T-cell (primary cell): ENCODE results near the gene ARHGEF25. TPM values are rescaled to one million over a fixed set of nuclear protein-coding genes. Genes with fewer than 3 reads are reported as not detected.

Experiments
- ATAC-seq, 4 experiments: fragments of 200-7000 bp in 3 of 4; fragments of 150-1000 bp in 1 of 4; cut with Tn5 transposase; replicated peaks in 1 of 4; 1 replicate in 3 of 4; 2 replicates in 1 of 4; pipeline ENCODE4 v1.10.0; 2021; ENCODE audit warnings: moderate library complexity in 3 of 4, mild to moderate bottlenecking in 2 of 4, moderate number of reproducible peaks in 1 of 4
- CTCF ChIA-PET, 2 donors: fragments of 300-600 bp; sonication (Branson Sonifier 250); formaldehyde crosslinking; loops; one replicate each; lab custom pipeline; 2022; ENCODE audit warnings: antibody characterized with exemption in 2 of 2; lab: Charles Lee
- POLR2A ChIA-PET, 2 donors: fragments of 300-600 bp; sonication (Branson Sonifier 250); formaldehyde crosslinking; loops; one replicate each; lab custom pipeline; 2022; ENCODE audit warnings: antibody characterized with exemption in 2 of 2; lab: Charles Lee
- DNase-seq, 35 experiments: peaks; one replicate each; pipeline versions ENCODE4 v3.0.0 to v3.0.0-alpha.2; 2013 to 2023
- H3K27ac ChIP-seq: one replicate; pipeline ENCODE4 v1.5.1; 2013; ENCODE audit warnings: low read length
- H3K27me3 ChIP-seq, 2 experiments: replicated peaks in 1 of 2; 1 replicate in 1 of 2; 2 replicates in 1 of 2; pipeline versions ENCODE4 v1.6.1 to v1.7.0; 2013; ENCODE audit warnings: low read length in 1 of 2, mixed read lengths in 1 of 2; ENCODE audit not compliant: control insufficient read depth in 2 of 2, insufficient read depth in 2 of 2; ENCODE audit errors: extremely low read depth in 1 of 2
- H3K36me3 ChIP-seq, 2 donors: 1 replicate in 1 of 2; 2 replicates in 1 of 2; pipeline versions ENCODE4 v1.6.1 to v1.7.0; 2013; ENCODE audit warnings: low read length in 1 of 2; ENCODE audit not compliant: control insufficient read depth in 2 of 2, insufficient read depth in 1 of 2; ENCODE audit errors: extremely low read depth in 1 of 2
- H3K4me1 ChIP-seq, 2 experiments: 1 replicate in 1 of 2; 2 replicates in 1 of 2; pipeline versions ENCODE4 v1.6.1 to v1.7.0; 2013; ENCODE audit warnings: low read length in 2 of 2, mixed read lengths in 1 of 2; ENCODE audit not compliant: insufficient read depth in 2 of 2, control insufficient read depth in 1 of 2; ENCODE audit errors: extremely low read depth in 1 of 2
- H3K4me3 ChIP-seq, 2 donors: 1 replicate in 1 of 2; 2 replicates in 1 of 2; pipeline versions ENCODE4 v1.5.1 to v1.7.0; 2013; ENCODE audit warnings: mild to moderate bottlenecking in 2 of 2, low read length in 1 of 2, moderate library complexity in 1 of 2; ENCODE audit not compliant: control insufficient read depth in 1 of 2; ENCODE audit errors: extremely low read depth in 1 of 2
- H3K9me3 ChIP-seq: 2 replicates; pipeline ENCODE4 v1.7.0; 2013
- H3K27ac Mint-ChIP-seq, 2 donors: one replicate each; pipeline ENCODE4 v1.8.0; 2020 to 2021; ENCODE audit warnings: mild to moderate bottlenecking in 2 of 2, mixed read lengths in 2 of 2
- H3K27me3 Mint-ChIP-seq, 2 donors: one replicate each; pipeline ENCODE4 v1.8.0; 2021 to 2022; ENCODE audit warnings: mixed read lengths in 2 of 2
- H3K36me3 Mint-ChIP-seq: one replicate; pipeline ENCODE4 v1.8.0; 2021; ENCODE audit warnings: mixed read lengths
- H3K4me1 Mint-ChIP-seq, 3 donors: one replicate each; pipeline ENCODE4 v1.8.0; 2020 to 2022; ENCODE audit warnings: mixed read lengths in 3 of 3, mild to moderate bottlenecking in 1 of 3
- H3K4me3 Mint-ChIP-seq, 3 donors: one replicate each; pipeline ENCODE4 v1.8.0; 2020 to 2022; ENCODE audit warnings: mild to moderate bottlenecking in 3 of 3, mixed read lengths in 3 of 3, moderate library complexity in 3 of 3
- H3K9me3 Mint-ChIP-seq, 3 donors: one replicate each; pipeline ENCODE4 v1.8.0; 2020 to 2022; ENCODE audit warnings: mixed read lengths in 3 of 3
- WGBS: methylation state at CpG from one replicate; pipeline ENCODE4 v1.1.5; 2013; ENCODE audit warnings: missing lambda C conversion rate; ENCODE audit not compliant: insufficient coverage; 5-methylcytosine and 5-hydroxymethylcytosine counted together
- total RNA-seq, 35 experiments: library from RNA in 6 of 35; stranded (reverse) in 6 of 35; fragments of 120-200 nt in 1 of 35; gene quantifications; one replicate each; pipeline versions ENCODE4 v1.2.1 to v1.2.4 and lab custom pipeline; 2013 to 2026

The ARHGEF25 gene
- total RNA-seq, 5 donors from 2014 or later (not counting 1 experiment from before 2014, with no cell fraction given): 0.67 to 1.4 (median 0.84) TPM

DNA sequence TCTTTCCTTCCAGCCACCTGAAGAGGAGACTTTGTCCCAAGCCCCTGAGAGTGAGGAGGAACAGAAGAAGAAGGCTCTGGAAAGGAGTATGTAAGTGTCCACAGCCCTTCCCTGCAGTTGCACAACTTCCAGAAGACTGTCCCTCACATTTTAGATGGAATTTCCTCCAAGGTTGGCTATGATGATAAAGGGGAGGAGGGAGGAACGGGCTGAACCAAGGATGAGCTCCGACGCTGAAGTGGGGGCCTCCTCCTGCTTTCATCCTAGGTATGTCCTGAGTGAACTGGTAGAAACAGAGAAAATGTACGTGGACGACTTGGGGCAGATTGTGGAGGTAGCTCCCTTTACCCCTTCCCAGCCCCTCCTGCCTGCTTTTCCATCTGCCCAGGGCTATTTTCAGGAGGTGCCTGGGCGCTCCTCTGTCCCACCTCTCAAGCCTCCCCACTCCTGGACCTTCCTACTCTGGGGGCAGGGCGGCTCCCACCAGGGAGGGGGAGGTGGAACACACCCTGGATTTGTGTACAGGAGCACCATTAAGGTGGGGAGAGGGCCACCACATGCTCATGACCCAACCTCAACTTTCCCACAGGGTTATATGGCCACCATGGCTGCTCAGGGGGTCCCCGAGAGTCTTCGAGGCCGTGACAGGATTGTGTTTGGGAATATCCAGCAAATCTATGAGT lies 2.3 kb downstream of the ARHGEF25 start:
- CTCF ChIA-PET: interaction anchor here (0.5 to 1.0 kb wide), 3 partner anchors 24 to 306 kb away, joined by 3 to 14 read pairs (median 4); no protein-coding TSS in a partner anchor
- POLR2A ChIA-PET: no interaction called here
- H3K27ac Mint-ChIP-seq: no peak overlapping the region

GRCh38 chr12:57614178-57614947 lies 3.1 kb downstream of the ARHGEF25 start:
- Mint-ChIP-seq H3K27me3 (peaks cover 40 to 55% of the 10 kb centered on the region in 2 donors), H3K27ac (no peak overlapping the region), H3K9me3 (no peaks in the 10 kb centered on the region), H3K4me1 (peaks cover 15 to 18% (median 16%) of the 10 kb centered on the region in 3 donors), H3K36me3 (no peaks in the 10 kb centered on the region), H3K4me3 (no peak overlapping the region)
- Histone ChIP-seq H3K27me3 (peaks cover 11 to 86% of the 10 kb centered on the region in 2 experiments), H3K9me3 (no peaks in the 10 kb centered on the region), H3K36me3 (no peaks in the 10 kb centered on the region), H3K4me3 (no peak overlapping the region), H3K27ac (no peak overlapping the region), H3K4me1 (peaks cover 2 to 23% of the 10 kb centered on the region in 2 experiments)
- 47% methylated on average over 4 of the region's 14 CpGs for WGBS
- ChIA-PET CTCF (interaction anchor here (0.5 to 1.0 kb wide), 3 partner anchors 24 to 307 kb away, joined by 3 to 14 read pairs (median 4); no protein-coding TSS in a partner anchor), POLR2A (interaction anchor here in 1 of 2 donors (0.5 kb wide), 1 partner anchor 91 kb away, joined by 3 read pairs; no protein-coding TSS in a partner anchor)
- DNase-seq (peak in 1 of 35 experiments; percentile 17), ATAC-seq (no peak)

More for the DNA sequence above, 2.3 kb downstream of the ARHGEF25 start:
- H3K9me3 Mint-ChIP-seq: no peaks in the 10 kb centered on the region
- no peak overlapping the region for H3K4me3 Mint-ChIP-seq
- WGBS: 67% methylated on average over 3 of the region's 10 CpGs
- Histone ChIP-seq H3K4me1 (peaks cover 2 to 19% of the 10 kb centered on the region in 2 experiments), H3K27ac (no peak overlapping the region), H3K27me3 (peaks cover 10 to 78% of the 10 kb centered on the region in 2 experiments), H3K4me3 (no peak overlapping the region), H3K9me3 (no peaks in the 10 kb centered on the region), H3K36me3 (no peaks in the 10 kb centered on the region)
- no peaks in the 10 kb centered on the region for H3K36me3 Mint-ChIP-seq
- DNase-seq (no peak), ATAC-seq (no peak)
- peaks cover 8 to 14% (median 10%) of the 10 kb centered on the region in 3 donors for H3K4me1 Mint-ChIP-seq
- peaks cover 33 to 48% of the 10 kb centered on the region in 2 donors for H3K27me3 Mint-ChIP-seq

- POLR2A ChIA-PET: interaction anchor here in 1 of 2 donors (0.6 kb wide), 1 partner anchor 78 kb away, joined by 3 read pairs; no protein-coding TSS in a partner anchor
- 88% methylated on average over 9 of the region's 11 CpGs for WGBS
- H3K9me3 ChIP-seq: no peaks in the 10 kb centered on the region
Observed at GRCh38 chr12:57614948-57615500, 3.8 kb downstream of the ARHGEF25 start.

DNA sequence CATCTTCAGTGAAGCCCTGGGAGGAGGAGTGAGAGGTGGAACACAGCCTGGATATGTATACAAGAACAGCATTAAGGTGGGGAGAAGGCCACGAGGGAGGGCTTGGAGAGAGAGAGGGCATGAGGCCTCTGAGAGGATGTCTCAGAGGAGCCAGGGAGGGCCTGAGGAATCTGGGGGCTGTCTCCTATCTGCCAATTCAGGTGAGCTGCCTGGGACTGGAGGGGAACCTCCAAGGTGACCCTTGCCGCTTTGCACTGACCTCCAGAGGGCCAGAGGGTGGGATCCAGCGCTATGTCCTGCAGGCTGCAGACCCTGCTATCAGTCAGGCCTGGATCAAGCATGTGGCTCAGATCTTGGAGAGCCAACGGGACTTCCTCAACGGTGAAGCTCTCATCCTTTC lies 4.4 kb downstream of the ARHGEF25 start:
- peaks cover 11 to 90% of the 10 kb centered on the region in 2 experiments for H3K27me3 ChIP-seq
- ATAC-seq: no peak
- POLR2A ChIA-PET: interaction anchor here in 1 of 2 donors (0.6 kb wide), 1 partner anchor 78 kb away, joined by 3 read pairs; no protein-coding TSS in a partner anchor
- no peak for DNase-seq
- peaks cover 4 to 29% of the 10 kb centered on the region in 2 experiments for H3K4me1 ChIP-seq
- H3K27ac Mint-ChIP-seq: no peak overlapping the region
- H3K9me3 Mint-ChIP-seq: no peaks in the 10 kb centered on the region
- peaks cover 42 to 63% of the 10 kb centered on the region in 2 donors for H3K27me3 Mint-ChIP-seq
- 78% methylated on average over 5 of the region's 5 CpGs for WGBS
- H3K4me1 Mint-ChIP-seq: peaks cover 15 to 23% (median 16%) of the 10 kb centered on the region in 3 donors
- H3K9me3 ChIP-seq: no peaks in the 10 kb centered on the region
- H3K36me3 Mint-ChIP-seq: no peaks in the 10 kb centered on the region
- H3K27ac ChIP-seq: no peak overlapping the region
- H3K4me3 Mint-ChIP-seq: no peak overlapping the region
- H3K4me3 ChIP-seq: no peak overlapping the region
- no peaks in the 10 kb centered on the region for H3K36me3 ChIP-seq
- CTCF ChIA-PET: no interaction called here

More at GRCh38 chr12:57614948-57615500, 3.8 kb downstream of the ARHGEF25 start:
- DNase-seq: no peak
- peaks cover 15 to 21% (median 17%) of the 10 kb centered on the region in 3 donors for H3K4me1 Mint-ChIP-seq
- Histone ChIP-seq H3K4me1 (peaks cover 4 to 30% of the 10 kb centered on the region in 2 experiments), H3K27me3 (peaks cover 11 to 90% of the 10 kb centered on the region in 2 experiments), H3K4me3 (no peak overlapping the region), H3K27ac (no peak overlapping the region), H3K36me3 (no peaks in the 10 kb centered on the region)
- H3K4me3 Mint-ChIP-seq: no peak overlapping the region
- CTCF ChIA-PET: no interaction called here
- no peak overlapping the region for H3K27ac Mint-ChIP-seq
- peaks cover 40 to 61% of the 10 kb centered on the region in 2 donors for H3K27me3 Mint-ChIP-seq
- no peaks in the 10 kb centered on the region for H3K36me3 Mint-ChIP-seq
- no peaks in the 10 kb centered on the region for H3K9me3 Mint-ChIP-seq
- ATAC-seq: no peak

DNA sequence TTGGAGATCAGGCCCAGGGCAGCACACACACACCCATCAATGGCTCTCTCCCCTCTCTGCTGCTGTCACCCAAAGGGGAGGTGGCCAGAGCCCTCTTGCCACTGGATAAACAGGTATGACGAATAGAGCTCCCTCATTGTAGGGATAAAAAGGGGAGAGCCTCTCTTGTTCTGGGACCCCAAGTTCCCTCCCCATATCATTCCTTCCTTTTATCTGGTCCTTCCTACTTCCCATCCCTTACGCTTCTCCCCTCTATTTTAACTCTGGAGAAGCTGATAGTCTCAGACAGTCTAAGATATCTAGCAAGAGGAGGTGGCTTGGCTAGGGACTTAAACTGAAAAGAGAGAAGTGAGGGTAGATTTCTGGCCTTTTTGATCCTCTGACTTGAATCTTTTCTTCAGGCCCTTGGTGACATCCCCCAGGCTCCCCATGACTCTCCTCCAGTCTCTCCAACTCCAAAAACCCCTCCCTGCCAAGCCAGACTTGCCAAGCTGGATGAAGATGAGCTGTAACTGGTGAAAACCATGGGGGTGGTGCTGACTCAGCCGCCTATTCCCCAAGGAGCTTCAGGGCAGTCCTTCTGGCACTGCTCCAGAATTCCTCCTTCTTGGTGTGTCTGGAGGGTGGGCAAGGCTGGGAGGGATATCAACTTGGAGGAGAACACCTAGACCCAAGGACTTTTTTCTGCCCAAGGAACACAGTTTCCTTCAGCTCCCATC lies 5.3 kb downstream of the ARHGEF25 start:
- Mint-ChIP-seq H3K9me3 (no peaks in the 10 kb centered on the region), H3K4me1 (peaks cover 22 to 29% (median 22%) of the 10 kb centered on the region in 3 donors), H3K27me3 (peaks cover 51 to 71% of the 10 kb centered on the region in 2 donors), H3K4me3 (no peak overlapping the region), H3K27ac (no peak overlapping the region), H3K36me3 (no peaks in the 10 kb centered on the region)
- no peak overlapping the region for H3K4me3 ChIP-seq
- CTCF ChIA-PET: interaction anchor here (0.7 kb wide), 2 partner anchors 33 to 126 kb away, joined by 3 to 4 read pairs; no protein-coding TSS in a partner anchor
- no peak for ATAC-seq
- peaks cover 6 to 29% of the 10 kb centered on the region in 2 experiments for H3K4me1 ChIP-seq
- H3K27me3 ChIP-seq: peaks cover 11 to 90% of the 10 kb centered on the region in 2 experiments
- POLR2A ChIA-PET: no interaction called here
- H3K9me3 ChIP-seq: no peaks in the 10 kb centered on the region
- no peak for DNase-seq
- WGBS: no CpG with 5 or more reads among the region's 3 CpGs
- H3K36me3 ChIP-seq: no peaks in the 10 kb centered on the region
- H3K27ac ChIP-seq: no peak overlapping the region
